ENCODE data around the gene DDX18. TPM values are rescaled to one million over a fixed set of nuclear protein-coding genes. Genes with fewer than 3 reads are reported as not detected.

DDX18 gene
- total RNA-seq, 1 experiment from 2014 or later = 99.0 TPM

DNA sequence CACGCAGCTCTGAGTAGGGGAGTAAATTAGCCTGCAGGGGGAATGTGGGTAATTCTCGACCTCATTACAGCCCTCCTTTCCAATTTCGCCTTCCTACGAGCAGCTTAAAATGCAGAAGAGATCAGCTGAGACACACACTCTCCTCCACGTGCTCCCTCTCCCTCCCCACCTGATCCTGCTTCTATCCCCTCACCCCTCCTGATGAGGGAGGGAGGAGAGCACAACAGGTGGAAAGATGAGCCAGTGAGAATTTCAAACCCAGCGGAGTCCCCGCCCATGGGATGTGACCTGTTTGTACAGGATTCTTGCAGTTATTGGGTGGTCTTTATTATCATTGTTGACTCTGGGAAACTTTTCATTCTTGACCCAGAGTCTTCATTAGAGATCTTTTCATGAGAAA, 35.5 kb downstream of the DDX18 start:
- Mint-ChIP-seq H3K27me3 (ENCODE audit: insufficient read depth, unreplicated experiment) (peaks cover 10% of the 10 kb centered on the region), H3K36me3 (ENCODE audit: insufficient read depth, unreplicated experiment) (peaks cover 4% of the 10 kb centered on the region), H3K27ac (ENCODE audit: unreplicated experiment) (no peak overlapping the region), H3K4me1 (ENCODE audit: low read depth, unreplicated experiment) (peaks cover 6% of the 10 kb centered on the region), H3K9me3 (ENCODE audit: unreplicated experiment) (peaks cover 14% of the 10 kb centered on the region), H3K4me3 (ENCODE audit: unreplicated experiment) (no peak overlapping the region)
- Histone ChIP-seq H3K4me3 (ENCODE audit: low read depth, low read length) (no peak overlapping the region), H3K4me1 (no peaks in the 10 kb centered on the region), H3K27me3 (replicated peaks; ENCODE audit: control insufficient read depth, insufficient read depth, low read length) (no peaks in the 10 kb centered on the region; the same call in 1 of the 2 replicates), H3K9me3 (no peaks in the 10 kb centered on the region), H3K36me3 (ENCODE audit: control insufficient read depth, insufficient read depth, low read length) (no peaks in the 10 kb centered on the region)
- TF ChIP-seq, protein P1, sequence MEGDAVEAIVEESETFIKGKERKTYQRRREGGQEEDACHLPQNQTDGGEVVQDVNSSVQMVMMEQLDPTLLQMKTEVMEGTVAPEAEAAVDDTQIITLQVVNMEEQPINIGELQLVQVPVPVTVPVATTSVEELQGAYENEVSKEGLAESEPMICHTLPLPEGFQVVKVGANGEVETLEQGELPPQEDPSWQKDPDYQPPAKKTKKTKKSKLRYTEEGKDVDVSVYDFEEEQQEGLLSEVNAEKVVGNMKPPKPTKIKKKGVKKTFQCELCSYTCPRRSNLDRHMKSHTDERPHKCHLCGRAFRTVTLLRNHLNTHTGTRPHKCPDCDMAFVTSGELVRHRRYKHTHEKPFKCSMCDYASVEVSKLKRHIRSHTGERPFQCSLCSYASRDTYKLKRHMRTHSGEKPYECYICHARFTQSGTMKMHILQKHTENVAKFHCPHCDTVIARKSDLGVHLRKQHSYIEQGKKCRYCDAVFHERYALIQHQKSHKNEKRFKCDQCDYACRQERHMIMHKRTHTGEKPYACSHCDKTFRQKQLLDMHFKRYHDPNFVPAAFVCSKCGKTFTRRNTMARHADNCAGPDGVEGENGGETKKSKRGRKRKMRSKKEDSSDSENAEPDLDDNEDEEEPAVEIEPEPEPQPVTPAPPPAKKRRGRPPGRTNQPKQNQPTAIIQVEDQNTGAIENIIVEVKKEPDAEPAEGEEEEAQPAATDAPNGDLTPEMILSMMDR (IDR thresholded peaks at IDR 0.05; ENCODE audit: insufficient read depth in 1 of 2, low read depth in 1 of 2, low read length in 1 of 2, severe bottlenecking in 1 of 2, unreplicated experiment in 1 of 2) = no peak
- intact Hi-C loops (cut with micrococcal nuclease; ENCODE audit: unreplicated experiment) = no loop called here
- ChIA-PET CTCF (no interaction called here), POLR2A (no interaction called here)
- DNase-seq = no peak
- no TSS peak for BruUV-seq (replicated peaks)

DNA sequence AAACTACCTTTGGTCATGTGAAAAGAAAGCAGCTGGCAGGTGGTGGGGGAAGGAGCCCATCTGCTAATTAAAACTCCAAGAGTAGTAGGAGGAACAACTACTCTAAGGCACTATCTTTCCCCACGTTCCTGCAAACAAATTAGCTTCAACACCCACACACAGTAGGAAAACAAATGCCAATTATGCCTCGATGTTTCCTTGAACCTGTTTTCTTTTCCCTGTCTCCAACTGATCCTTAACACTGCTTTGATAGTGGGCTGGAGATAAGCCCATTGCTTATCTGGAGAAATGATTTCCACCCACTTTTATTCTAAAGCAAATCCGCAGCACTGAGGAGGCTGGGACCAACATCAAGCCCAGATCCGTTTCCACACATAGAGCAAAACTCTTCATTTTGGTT, 36.0 kb downstream of the DDX18 start:
- Histone ChIP-seq H3K4me3 (ENCODE audit: low read depth, low read length) (no peak overlapping the region), H3K36me3 (ENCODE audit: control insufficient read depth, insufficient read depth, low read length) (no peaks in the 10 kb centered on the region), H3K9me3 (no peaks in the 10 kb centered on the region), H3K27me3 (replicated peaks; ENCODE audit: control insufficient read depth, insufficient read depth, low read length) (no peaks in the 10 kb centered on the region; the same call in 1 of the 2 replicates), H3K4me1 (no peaks in the 10 kb centered on the region)
- no TSS peak for BruUV-seq (replicated peaks)
- CTCF ChIA-PET = no interaction called here
- H3K9me3 Mint-ChIP-seq (ENCODE audit: unreplicated experiment) = peaks cover 14% of the 10 kb centered on the region
- POLR2A ChIA-PET = no interaction called here
- H3K27ac Mint-ChIP-seq (ENCODE audit: unreplicated experiment) = no peak overlapping the region
- H3K36me3 Mint-ChIP-seq (ENCODE audit: insufficient read depth, unreplicated experiment) = peaks cover 4% of the 10 kb centered on the region
- H3K27me3 Mint-ChIP-seq (ENCODE audit: insufficient read depth, unreplicated experiment) = peaks cover 10% of the 10 kb centered on the region
- DNase-seq = no peak
- no peak overlapping the region for H3K4me3 Mint-ChIP-seq (ENCODE audit: unreplicated experiment)
- intact Hi-C loops (cut with micrococcal nuclease; ENCODE audit: unreplicated experiment) = no loop called here
- peaks cover 6% of the 10 kb centered on the region for H3K4me1 Mint-ChIP-seq (ENCODE audit: low read depth, unreplicated experiment)
- TF ChIP-seq, protein P1 (IDR thresholded peaks at IDR 0.05; ENCODE audit: insufficient read depth in 1 of 2, low read depth in 1 of 2, low read length in 1 of 2, severe bottlenecking in 1 of 2, unreplicated experiment in 1 of 2) = no peak

DNA sequence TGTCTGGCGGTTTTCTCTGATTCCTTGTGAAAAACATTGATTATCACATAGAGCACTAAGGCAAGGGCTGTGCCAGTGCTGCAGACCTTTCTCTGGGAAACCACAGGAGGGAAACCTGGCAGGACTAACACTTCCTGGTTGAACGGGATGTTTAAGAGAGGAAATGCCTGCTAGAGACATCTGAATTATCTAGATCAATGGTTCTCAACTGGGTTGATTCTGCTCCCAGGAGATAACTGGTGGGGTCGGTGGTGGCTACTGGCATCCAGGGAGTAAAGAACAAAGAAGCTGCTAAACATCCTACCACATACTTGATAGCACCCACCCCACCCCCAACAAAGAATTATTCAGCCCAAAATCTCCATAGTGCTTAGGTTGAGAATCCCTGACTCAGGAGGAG, 37.5 kb downstream of the DDX18 start:
- no peak overlapping the region for H3K27ac Mint-ChIP-seq (ENCODE audit: unreplicated experiment)
- POLR2A ChIA-PET = no interaction called here
- H3K27me3 ChIP-seq (replicated peaks; ENCODE audit: control insufficient read depth, insufficient read depth, low read length) = no peaks in the 10 kb centered on the region; the same call in 1 of the 2 replicates
- no peaks in the 10 kb centered on the region for H3K36me3 ChIP-seq (ENCODE audit: control insufficient read depth, insufficient read depth, low read length)
- peaks cover 14% of the 10 kb centered on the region for H3K9me3 Mint-ChIP-seq (ENCODE audit: unreplicated experiment)
- H3K27me3 Mint-ChIP-seq (ENCODE audit: insufficient read depth, unreplicated experiment) = peaks cover 10% of the 10 kb centered on the region
- H3K36me3 Mint-ChIP-seq (ENCODE audit: insufficient read depth, unreplicated experiment) = peaks cover 4% of the 10 kb centered on the region
- no peaks in the 10 kb centered on the region for H3K9me3 ChIP-seq
- CTCF ChIA-PET = no interaction called here
- no peak for DNase-seq
- no peaks in the 10 kb centered on the region for H3K4me1 ChIP-seq
- no peak overlapping the region for H3K4me3 Mint-ChIP-seq (ENCODE audit: unreplicated experiment)
- intact Hi-C loops (cut with micrococcal nuclease; ENCODE audit: unreplicated experiment) = no loop called here
- peaks cover 18% of the 10 kb centered on the region for H3K4me1 Mint-ChIP-seq (ENCODE audit: low read depth, unreplicated experiment)
- TF ChIP-seq, protein P1 (IDR thresholded peaks at IDR 0.05; ENCODE audit: insufficient read depth in 1 of 2, low read depth in 1 of 2, low read length in 1 of 2, severe bottlenecking in 1 of 2, unreplicated experiment in 1 of 2) = no peak
- no peak overlapping the region for H3K4me3 ChIP-seq (ENCODE audit: low read depth, low read length)
- no TSS peak for BruUV-seq (replicated peaks)

Measured in Caco-2 (cell line).